NCI-H226 (cell line): ENCODE data around the gene C8B.

Experiments
- DNase-seq: peaks from one replicate; pipeline ENCODE4 v3.0.0-alpha.2; 2015

The C8B gene

DNA sequence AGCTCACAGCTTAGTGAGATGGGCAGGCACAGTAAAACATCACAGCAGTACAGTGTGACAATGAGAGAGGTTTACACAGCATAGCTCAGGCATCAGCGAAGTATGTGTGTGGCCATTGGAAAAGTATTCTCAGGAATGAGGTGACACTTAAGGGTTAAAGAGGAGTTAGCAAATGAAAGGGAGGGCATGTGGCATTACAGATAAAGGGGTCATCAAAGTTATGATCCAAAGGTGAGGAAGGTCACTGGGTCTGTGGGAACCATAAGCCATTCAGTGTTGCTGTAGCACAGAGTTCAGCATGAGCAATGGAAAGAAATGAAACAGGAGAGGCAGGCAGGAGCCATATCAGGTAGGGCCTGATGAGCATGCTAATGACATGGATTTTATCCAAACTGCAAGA lies 4.5 kb upstream of the C8B start:
- no peak for DNase-seq

DNA sequence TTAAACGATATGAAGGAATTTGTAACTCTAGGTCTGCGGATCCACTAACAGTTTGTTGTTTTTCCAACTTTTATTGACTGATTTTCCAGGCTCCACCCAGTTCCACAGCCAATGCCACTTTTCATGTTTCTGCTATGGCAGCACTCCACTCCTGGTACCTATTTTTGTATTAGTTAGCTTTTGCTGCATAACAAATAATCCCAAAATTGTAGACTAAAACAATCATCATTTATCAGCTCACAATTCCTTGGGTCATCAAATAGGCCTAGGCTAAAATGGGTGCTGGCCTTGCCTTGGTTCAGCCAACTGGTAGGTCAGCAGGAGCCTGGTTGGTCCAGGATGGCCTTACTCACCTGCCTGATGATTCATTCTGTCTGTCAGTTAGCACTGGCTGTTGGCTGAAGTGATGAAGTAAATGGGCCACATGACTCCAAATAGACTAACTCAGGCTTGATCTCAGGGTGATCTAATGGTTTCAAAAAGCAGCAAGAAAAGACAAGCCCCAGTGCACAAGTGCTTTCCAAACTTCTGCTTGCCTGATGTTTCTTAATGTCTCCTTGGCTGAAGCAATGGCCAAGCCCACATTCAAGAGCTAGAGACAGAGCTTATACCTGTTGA lies 3.2 kb upstream of the C8B start:
- no peak for DNase-seq

DNA sequence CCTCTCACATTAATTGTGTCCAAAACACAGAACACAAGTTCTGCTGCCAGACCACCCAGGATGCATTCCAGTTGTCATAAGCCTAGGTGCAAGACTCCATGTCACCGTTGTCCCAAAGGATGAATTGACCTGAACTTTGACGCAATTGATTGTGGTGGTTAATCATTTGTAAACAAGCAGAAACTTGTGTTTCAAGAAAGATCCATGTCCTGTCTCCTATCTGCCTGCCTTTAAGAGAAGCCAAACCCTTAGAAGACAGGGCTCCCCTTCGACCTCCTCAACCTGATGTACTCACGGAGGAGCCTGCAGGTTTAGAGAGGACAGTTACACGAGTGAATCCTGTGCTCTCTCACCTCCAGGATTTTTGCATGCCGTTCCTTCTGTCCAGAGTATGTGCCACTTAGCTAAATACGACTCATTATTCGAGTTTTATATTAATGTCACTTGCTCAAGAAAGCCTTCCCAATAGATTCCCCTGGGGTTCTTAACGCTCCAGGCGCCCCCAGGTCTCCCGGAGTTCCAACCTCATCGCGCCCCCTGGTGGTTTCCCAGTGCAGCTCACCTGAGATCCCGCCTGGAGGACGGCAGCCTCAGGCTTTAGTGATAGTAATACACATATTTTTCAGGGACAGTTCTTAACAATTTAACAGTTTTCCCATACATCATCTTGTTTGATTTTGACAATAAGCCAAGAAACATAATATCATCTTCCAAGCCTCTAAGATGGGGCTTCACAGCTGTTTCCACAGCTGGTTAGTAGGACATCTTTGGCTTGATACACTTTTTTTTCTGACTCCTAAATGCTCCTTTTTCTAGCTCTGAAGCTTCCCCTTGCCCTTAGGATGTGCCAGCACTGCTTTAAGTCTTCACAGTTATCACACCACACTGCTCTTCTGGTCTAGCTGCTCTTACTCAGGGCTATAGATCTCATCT lies 2.4 kb upstream of the C8B start:
- DNase-seq, result no peak

DNA sequence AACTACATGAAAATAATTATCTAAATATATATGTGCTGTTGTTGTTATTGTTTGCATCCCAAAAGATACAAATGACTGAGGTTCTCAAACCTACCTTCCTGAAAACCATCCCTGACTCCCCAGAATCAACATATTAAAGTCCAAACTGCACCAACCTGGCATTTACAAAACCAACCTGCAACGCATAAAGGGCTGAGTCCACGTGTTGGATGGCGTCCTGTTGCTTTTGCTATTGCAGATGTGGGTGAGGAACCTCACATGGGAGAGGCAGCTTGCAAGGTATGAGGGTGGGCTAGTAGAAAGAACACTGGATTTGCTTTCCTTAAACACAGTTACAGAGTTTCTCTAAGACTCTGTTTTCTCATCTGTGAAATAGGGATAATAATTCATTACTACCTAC lies 1.5 kb upstream of the C8B start:
- DNase-seq, result no peak

DNA sequence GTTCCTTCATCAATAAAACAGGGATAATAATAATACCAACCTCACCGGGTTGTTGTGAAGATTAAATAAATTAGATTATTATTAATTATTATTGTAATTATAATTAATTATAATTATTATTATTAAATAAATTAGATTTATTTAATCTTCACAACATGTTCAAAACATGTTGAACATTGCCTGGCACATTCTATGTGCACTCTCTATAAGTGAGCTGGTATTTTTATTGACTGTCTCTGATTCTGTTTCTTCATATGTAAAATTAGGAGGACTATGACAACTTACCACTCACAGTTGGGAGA lies 834 bp upstream of the C8B start:
- DNase-seq, result no peak

DNA sequence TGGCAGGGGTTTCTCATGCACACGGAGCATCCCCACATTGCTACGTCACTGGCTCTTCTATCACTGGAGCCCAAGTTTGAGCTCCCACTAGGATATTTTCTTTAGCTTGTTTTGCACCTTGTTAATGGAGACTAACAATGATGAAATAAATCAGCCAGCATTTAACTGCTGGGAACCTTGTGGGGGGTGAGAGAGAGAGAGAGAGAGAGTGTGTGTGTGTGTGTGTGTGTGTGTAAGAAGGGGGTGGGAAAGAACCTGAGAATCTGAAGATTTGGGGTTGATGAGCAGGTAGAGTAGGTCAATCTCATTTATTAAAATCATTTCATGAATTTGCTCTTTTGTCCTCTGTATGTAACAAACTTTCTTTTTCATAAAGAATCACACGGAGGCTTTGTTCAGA lies 624 bp downstream of the C8B start:
- no peak for DNase-seq

DNA sequence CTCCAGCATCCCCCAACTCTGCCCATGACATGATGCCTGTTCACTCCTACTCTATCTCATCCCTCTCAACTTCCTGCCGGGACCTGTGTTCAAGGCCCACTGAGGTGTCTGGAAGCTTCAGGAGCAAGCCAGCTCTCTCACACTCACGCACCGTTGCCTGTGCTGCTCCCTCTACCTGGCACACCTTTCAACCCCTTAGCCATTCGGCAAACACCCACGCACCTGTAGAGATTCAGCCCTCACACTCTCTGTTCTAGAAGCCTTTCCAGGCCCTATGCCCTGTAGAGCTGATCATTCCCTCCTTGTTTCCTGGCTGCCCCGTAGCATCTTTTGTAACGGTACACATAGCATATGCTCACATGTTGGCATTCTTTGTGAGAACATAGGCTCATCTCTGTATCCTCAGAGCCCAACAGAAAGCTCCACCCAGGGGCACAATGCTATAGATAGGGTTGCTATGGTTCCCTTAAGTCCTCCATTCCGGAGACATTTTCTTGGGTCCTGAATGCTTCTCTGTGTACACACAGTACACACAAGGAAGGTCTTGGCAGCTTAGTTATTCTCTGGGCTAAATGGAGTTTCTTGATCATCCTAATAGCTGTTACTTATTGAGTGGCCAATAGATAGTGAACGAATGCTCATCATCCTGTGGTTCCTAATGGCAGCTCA lies 1.3 kb downstream of the C8B start:
- DNase-seq, result no peak

DNA sequence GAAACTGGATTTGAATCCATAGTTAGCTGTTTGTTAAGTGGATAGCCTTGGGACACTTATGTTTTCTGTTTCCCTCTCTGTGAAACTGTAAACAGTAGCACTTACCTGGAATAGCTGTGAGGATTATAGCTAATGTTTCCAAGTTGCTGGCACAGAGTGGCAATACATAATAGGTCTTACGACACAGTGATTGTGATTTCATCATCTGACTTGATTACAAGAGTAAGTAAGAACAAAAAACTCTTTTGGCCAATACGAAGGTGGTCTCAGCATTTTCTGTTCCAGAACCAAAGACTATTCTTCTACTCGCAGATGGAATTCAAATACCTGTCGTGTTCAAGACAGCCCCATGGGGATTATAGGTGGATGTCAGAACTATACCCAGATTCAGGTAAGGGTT lies 2.1 kb downstream of the C8B start:
- no peak for DNase-seq

DNA sequence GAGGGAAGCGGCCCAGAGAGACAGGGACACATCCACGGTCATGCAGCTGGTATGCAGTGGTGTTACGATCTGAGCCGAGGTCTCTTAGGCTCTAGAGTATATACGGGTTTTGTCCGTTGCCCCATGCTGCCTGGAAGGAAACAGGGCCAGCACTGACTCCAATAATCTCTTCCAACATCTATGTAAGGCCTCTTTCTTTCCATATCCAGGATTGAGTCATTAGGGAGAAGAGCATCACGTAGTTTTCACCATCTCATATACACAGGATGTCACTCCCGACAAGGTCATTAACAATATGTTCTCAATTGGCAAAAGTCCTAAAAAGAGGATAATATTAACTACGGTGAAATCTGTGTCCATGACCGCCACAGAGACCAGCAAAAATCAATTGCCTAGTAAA lies 4.4 kb downstream of the C8B start:
- DNase-seq, result no peak

DNA sequence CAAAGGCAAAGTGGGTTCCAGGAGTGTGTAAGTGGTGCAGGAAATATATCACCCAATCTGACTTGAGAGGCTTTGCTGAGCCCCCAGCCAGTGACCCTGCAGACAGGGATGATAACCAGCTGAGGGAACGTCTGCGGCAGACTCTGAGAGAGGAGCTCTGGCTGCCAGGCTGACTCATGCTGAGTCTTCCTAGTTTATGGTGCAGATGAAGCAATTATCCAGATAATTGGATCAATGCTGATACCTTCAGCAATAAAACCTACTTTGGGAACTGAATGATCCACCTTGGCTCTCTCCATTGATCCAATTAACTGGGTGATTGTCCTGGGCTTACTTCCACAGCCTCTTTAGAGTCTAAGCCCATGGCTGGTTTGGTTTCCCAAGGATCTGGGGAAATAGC lies 7.3 kb downstream of the C8B start:
- no peak for DNase-seq

DNA sequence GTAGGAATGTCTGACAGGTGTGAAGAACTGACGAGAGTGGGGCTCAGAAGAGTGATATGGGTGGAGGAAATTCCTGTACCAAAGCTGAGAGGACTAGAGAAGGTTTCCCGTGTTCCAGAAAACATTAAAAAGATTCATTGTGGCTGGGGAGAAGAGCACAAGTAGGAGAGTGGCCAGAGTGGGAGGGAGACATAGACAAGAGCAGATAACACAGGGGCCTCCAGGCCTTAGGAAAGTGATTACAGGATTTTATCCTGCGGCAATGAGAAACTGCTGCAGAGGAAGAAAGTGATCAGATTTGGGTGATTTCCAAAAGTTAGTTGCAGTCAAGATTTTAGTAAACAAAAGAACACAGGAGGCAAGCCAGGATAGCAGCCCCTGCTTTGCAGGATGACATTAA lies 7.9 kb downstream of the C8B start:
- no peak for DNase-seq

DNA sequence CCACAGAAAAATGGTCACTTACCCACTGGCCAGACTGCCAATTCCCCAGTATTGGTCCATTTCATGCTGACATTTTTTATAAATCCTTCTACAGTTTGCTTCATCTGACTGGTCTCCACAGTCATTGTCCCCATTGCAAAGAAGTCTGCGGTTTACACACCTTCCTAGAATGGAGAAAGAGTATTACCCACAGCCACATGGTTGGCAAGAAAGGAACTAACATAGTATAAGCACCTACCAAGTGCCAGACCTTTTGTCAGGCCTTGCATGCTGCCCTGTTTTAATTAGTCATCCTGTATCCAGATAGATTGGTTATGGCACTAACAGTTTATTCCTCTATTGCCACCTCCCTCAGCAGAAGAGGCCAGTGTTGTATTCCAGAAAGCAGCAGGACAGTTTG lies 11.2 kb downstream of the C8B start:
- no peak for DNase-seq

DNA sequence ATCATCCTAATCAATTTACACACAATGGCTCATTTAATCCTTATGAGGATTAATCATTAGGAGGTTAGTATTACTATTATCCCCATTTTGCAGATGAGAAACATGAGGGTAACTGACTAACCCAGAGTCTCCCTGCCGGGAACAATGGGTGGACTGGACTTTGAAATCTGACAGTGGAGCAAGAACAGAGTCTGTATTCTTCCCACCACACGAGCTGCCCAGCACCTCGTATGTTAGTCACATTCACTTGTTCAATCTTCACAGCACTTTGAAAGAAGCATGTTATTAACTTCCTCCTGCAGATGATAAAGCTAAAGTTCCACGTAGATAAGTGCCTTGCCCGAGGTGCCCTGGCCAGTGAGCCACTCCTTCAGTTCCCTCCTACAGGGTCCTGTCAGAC lies 12.4 kb downstream of the C8B start:
- no peak for DNase-seq

DNA sequence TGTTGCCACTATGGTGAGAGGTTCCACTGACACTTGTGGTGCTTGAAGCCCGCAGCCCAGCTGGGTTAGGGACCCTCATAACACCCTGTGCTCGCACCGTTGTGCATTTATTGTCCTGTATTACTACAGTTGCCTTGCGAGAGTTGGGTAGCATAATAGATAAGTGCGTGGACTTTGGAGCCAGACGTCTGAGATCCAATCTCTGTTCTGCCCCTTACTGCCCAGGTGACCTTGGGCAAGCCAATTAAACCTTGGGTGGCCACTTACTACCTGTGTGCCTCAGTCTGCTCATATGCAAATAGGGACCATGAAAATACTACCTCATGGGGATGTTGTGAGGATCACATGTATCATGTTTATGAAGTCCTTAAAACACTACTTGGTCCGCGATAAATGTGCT lies 13.3 kb downstream of the C8B start:
- no peak for DNase-seq

DNA sequence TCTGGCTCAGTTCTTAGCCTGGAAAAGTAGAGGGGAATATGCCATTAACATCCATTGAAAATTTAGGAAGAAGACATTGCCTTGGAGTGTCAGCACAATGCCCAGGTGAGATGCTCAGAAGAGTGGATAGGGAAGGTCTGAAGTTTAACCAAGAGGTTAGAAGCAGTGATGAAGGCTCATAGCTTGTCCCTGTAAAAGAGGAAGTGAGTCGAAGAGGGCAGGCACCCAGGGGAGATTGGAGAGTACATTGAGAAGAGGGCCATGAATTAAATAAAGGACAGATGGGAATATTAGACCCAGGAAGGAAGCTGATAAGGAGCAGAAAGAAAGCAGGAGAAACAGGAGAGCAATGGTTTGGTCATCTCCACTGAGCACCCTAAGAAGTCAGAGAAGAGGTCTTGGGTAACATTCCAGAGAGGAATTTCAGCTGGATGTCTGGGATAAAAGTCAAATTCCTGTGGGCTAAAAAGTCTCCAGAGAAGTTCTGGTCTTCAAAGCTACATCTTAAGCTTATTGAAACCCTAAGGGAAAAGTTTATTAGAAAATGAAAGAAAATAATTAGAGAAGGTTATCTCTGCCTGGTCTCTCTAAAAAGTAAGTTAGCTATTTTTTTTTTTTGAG lies 17.3 kb downstream of the C8B start:
- no peak for DNase-seq

DNA sequence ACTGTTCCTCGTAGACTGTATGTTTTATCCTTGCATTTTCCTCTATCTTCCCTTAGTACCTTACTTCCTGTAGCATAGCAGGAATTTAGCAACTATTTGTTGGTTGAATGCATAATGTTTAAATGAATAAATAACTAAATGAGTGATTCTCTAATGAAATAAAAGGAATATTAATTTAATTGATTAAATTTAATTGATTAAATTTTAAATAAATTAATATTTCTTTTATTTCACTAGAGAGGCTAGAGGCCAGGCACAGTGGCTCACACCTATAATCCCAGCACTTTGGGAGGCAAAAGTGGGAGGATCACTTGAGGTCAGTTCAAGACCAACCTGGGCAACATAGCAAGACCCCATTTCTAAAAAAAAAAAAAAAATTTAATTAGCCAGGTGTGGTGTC lies 25.8 kb downstream of the C8B start:
- DNase-seq, result no peak

DNA sequence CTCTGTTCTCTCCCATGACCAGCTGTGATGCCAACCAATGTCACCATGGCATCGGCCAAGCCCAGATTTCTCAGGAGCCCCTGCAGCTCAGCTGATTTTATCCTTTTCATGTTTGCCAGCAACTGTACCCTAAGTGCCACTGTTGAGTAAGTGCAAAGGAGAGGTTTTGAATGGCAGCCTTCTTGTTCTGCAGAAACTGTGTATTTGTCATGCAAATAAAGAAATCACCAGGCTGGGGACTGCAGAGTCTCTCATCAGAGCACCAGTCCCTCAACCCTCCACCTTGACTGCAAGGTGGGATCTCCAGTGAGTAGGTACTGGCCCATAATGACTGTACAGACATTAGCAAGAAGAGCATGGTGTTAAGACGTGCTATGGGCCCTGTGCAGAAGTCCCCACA lies 26.6 kb downstream of the C8B start:
- DNase-seq, result no peak

DNA sequence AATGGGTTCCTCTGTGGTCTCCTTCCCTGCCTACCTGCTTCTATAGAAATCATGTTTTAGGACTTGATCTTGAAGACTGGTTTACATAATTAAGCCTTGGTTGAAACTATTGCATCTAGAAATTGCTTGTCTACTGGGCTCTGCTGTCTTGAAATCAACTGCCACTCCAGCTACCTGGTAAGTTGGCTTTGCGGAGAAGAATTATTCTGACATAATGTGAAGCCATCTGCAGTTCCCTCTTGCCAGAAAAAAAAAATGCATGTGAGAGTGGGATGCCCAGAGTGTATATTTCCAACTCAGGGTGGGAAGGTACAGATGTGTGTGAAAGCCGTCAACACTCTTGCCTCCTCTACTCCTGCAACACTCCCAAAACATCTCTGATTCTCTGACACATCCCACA lies 27.2 kb downstream of the C8B start:
- no peak for DNase-seq

DNA sequence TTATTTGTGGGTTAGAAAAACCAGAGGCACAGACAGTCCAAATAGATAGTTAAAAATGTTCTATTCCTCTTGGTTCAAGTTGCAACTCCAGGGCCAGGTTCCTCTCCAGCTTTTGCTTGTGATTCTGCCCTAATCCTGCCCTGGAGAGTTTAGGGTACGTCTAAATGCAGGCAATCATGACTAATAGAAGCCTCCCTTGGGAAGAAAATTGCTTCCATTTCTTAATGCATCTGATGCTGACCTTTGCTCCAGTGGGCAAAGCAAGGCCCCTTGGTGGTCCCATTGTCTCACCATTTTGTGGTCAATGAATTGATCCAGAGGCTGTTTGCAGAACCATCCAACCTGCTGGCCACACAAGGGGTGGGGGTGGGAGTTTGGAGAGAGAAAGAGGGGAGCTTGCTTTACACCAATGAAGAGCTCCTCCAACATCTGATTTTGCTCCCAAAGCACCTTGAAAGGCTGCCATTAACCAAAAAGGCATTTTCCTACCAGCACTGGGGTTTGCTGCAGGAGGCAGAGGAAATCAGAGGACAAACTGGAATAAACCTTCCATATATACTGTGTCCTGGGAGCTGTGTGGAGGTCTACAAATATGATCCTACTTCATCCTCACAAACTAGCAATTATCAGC lies 31.3 kb downstream of the C8B start:
- no peak for DNase-seq

DNA sequence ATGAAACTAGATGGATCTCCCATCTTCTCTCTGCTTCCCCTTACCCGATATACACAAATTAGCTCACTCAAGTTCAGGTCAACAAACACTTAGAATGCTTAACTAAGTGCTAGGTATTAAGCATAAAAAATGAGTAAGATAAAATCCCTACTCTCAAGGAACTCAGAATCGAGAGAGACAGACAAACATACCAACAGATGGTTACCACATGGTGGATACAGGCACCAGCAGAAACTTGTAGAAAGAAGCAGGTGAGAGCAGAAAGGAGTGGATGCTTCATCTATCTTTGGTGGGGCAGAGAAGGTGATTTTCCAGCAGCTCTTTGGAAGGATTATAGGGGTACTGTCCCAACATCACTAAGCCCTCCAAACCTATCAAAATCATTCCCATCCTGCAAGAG lies 32.2 kb downstream of the C8B start:
- no peak for DNase-seq

DNA sequence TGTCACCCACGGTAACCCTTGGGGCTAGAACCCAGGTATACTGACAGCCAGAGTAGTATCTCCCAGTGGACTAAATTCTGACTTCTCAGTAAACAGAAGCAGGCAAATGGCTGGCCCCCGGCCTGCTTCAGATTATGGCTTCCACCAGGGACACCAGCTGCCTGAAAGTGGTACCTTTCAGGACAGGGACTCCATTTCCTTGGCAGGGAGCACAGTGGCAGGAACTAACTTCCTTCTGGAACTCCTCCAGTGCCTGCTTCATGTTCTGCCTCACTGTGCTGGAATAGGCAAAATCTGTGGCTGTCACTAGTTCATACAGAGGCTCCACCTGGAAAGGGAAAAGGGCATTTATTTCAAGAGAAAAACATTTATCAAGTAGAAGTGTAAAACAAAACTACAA lies 32.7 kb downstream of the C8B start:
- no peak for DNase-seq

DNA sequence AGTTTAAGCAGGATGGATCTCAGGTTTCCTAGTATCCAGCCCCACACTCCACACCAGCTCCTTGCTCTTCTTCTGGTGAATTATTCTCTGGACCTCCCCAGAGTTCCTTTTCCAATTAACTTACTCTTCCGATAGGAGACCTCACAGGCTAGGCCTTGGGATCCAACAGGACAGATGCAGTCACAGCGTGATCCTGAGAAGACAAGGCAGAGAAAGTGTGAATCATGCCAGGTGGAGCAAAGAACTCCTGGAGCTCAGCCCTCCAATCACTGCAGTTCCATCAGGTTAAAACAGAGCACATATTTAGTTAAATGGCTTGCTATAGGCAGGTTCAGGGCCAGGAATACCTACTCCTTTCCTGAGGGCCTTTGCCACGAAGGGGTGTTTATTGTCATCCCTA lies 34.1 kb downstream of the C8B start:
- DNase-seq, result no peak

DNA sequence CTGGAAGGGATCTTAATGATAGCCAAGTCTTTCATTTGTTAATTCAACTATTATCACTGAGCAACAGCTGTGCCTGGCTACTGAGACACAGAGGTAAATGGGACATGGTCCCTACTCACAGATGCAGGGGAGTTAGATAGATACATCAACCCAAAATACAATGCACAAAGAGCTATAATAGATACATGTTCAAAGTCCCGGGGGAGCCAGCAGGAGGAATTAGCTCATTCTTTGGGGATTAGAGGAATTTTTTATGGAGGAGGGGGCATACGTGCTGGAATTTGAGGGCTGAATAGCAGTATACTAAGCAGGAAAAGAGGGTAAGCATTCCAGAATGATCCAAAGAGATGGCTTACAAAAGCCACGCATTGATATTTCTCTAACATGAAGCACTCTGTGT lies 34.6 kb downstream of the C8B start:
- DNase-seq, result no peak

DNA sequence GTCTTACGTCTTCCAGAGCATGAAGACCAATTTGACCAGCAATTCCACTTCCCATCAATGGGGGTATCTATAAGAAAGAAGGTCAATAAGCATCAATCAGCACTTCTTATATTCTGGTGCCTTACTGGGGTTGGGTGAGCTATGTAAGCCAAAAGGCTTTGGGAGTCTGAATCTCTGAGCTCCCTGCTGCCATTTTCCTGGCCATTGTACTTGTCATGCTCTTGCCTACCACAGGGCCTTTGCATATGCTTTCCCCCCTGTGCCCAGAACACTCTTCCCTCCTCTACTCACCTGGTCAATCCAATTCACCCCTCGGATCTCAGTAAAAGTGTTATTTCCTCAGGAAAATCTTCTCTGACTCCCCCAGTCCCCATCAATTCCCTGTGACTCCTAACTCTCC lies 36.3 kb downstream of the C8B start:
- DNase-seq, result no peak
